ENCODE data around the gene UBA3. TPM values are rescaled to one million over a fixed set of nuclear protein-coding genes. Genes with fewer than 3 reads are reported as not detected.

UBA3 gene
- total and polyA plus RNA-seq, 2 of the 13 experiments (the other 11 are each of a cell fraction or from before 2014, with no cell fraction given) = 40.7 to 49.0 TPM

DNA sequence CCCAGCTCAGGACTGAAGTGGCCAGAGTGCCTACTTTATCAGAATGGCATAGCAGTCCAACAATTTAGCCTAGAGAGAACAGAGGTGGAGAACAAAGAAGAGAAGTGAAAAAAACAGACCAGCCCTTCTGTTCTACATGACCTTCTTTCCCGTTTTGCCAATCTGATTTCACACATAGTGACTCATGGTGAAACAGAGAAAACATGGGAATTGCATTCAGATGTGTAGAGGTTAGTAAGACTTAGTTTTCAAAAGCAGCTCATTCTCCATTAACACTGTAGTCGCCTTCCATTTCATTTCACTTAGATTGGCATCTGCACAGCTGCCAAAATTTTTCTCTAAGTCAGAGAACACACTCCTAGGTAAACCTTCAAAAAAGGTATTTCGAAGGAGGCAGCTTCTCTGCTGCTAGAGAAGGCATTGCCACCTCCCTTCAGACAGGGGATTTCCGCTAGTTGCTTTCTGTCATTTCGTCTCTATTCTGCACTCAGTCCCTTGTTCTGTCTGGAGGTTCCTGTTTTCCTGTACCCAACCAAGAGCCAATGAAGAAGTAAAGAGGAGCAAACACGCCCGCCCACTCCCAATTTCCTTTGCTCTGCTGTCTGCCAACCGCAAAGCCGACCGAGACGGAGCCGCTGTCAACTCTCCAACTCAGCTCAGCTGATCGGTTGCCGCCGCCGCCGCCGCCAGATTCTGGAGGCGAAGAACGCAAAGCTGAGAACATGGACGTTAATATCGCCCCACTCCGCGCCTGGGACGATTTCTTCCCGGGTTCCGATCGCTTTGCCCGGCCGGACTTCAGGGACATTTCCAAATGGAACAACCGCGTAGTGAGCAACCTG lies 4.4 kb upstream of the UBA3 start, which contains the start of gene ARL6IP5 (continued):
- no peak for TF ChIP-seq ZNF609 (CRISPR knock-in tag; IDR thresholded peaks at IDR 0.05; ENCODE audit: borderline replicate concordance)
- TF ChIP-seq ARID2 (CRISPR knock-in tag; IDR thresholded peaks at IDR 0.05; ENCODE audit: borderline replicate concordance) = no peak
- no peak for TF ChIP-seq STAT5B (CRISPR knock-in tag; IDR thresholded peaks at IDR 0.05)
- no peak; the same call in 1 of the 2 replicates for TF ChIP-seq RXRB (CRISPR knock-in tag; IDR thresholded peaks at IDR 0.05; ENCODE audit: borderline replicate concordance)
- 0 out of 4 replicates have a peak, but pooled peaks of 1 of the 2 experiments have one; percentile 33 for TF ChIP-seq POLR2A (IDR thresholded peaks at IDR 0.05; ENCODE audit: insufficient read depth in 1 of 2, low read depth in 2 of 2, low read length in 2 of 2)
- TF ChIP-seq ADNP (CRISPR knock-in tag; IDR thresholded peaks at IDR 0.05) = no peak
- no peak for TF ChIP-seq NR3C1 (CRISPR knock-in tag; IDR thresholded peaks at IDR 0.05)
- TF ChIP-seq HNF4G (IDR thresholded peaks at IDR 0.05; ENCODE audit: borderline replicate concordance, low read depth, low read length) = no peak
- TF ChIP-seq HNF4G (CRISPR knock-in tag; IDR thresholded peaks at IDR 0.05; ENCODE audit: borderline replicate concordance, low read depth) = 0 out of 2 replicates have a peak, but pooled peaks have one; percentile 13
- TF ChIP-seq KDM6A (CRISPR knock-in tag; IDR thresholded peaks at IDR 0.05; ENCODE audit: low read depth) = no peak
- no peak for TF ChIP-seq SIN3B (IDR thresholded peaks at IDR 0.05; ENCODE audit: low read length)
- peak; percentile 42; the same call in 1 of the 2 replicates for TF ChIP-seq MXD4 (CRISPR knock-in tag; IDR thresholded peaks at IDR 0.05)
- TF ChIP-seq ZNF576 (CRISPR knock-in tag; IDR thresholded peaks at IDR 0.05) = no peak
- TF ChIP-seq ERF (CRISPR knock-in tag; IDR thresholded peaks at IDR 0.05) = peak; percentile 37; the same call in 1 of the 2 replicates
- TF ChIP-seq, protein P1, sequence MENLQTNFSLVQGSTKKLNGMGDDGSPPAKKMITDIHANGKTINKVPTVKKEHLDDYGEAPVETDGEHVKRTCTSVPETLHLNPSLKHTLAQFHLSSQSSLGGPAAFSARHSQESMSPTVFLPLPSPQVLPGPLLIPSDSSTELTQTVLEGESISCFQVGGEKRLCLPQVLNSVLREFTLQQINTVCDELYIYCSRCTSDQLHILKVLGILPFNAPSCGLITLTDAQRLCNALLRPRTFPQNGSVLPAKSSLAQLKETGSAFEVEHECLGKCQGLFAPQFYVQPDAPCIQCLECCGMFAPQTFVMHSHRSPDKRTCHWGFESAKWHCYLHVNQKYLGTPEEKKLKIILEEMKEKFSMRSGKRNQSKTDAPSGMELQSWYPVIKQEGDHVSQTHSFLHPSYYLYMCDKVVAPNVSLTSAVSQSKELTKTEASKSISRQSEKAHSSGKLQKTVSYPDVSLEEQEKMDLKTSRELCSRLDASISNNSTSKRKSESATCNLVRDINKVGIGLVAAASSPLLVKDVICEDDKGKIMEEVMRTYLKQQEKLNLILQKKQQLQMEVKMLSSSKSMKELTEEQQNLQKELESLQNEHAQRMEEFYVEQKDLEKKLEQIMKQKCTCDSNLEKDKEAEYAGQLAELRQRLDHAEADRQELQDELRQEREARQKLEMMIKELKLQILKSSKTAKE (CRISPR knock-in tag; IDR thresholded peaks at IDR 0.05; ENCODE audit: borderline replicate concordance) = no peak
- no peak for TF ChIP-seq ZNF441 (CRISPR knock-in tag; IDR thresholded peaks at IDR 0.05; ENCODE audit: borderline replicate concordance)
- TF ChIP-seq DMAP1 (CRISPR knock-in tag; IDR thresholded peaks at IDR 0.05) = no peak
- TF ChIP-seq ZNF614 (CRISPR knock-in tag; IDR thresholded peaks at IDR 0.05; ENCODE audit: borderline replicate concordance) = peak; percentile 82; the same call in 1 of the 2 replicates
- TF ChIP-seq, protein P2, sequence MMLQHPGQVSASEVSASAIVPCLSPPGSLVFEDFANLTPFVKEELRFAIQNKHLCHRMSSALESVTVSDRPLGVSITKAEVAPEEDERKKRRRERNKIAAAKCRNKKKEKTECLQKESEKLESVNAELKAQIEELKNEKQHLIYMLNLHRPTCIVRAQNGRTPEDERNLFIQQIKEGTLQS (CRISPR knock-in tag; IDR thresholded peaks at IDR 0.05) = no peak
- TF ChIP-seq FOXC1 (CRISPR knock-in tag; IDR thresholded peaks at IDR 0.05; ENCODE audit: borderline replicate concordance) = no peak
- no peak for TF ChIP-seq ZSCAN22 (CRISPR knock-in tag; IDR thresholded peaks at IDR 0.05)
- TF ChIP-seq KDM2A (CRISPR knock-in tag; IDR thresholded peaks at IDR 0.05; ENCODE audit: borderline replicate concordance, low read depth) = peak; percentile 81; the same call in 1 of the 2 replicates
- 0 out of 2 replicates have a peak, but pooled peaks have one; percentile 17 for TF ChIP-seq ELF1 (CRISPR knock-in tag; IDR thresholded peaks at IDR 0.05)
- TF ChIP-seq ZBTB1 (CRISPR knock-in tag; IDR thresholded peaks at IDR 0.05; ENCODE audit: borderline replicate concordance) = no peak
